HG02610 (cell line): ENCODE measurements around the gene NAALADL1.
A peak's percentile ranks its signal among the peaks of the same experiment; 100 is the strongest.

Experiments used
- ATAC-seq: cut with Tn5 transposase; IDR thresholded peaks from one replicate; pipeline ENCODE4 v1.9.1; 2021; ENCODE audit warnings: mild to moderate bottlenecking, moderate library complexity; ENCODE audit not compliant: unreplicated experiment

Gene NAALADL1

GRCh38 chr11:65083134-65083833 is 24.9 kb upstream of the NAALADL1 start:
- peak; percentile 9 for ATAC-seq

GRCh38 chr11:65078786-65079342 is 20.5 kb upstream of the NAALADL1 start:
- no peak for ATAC-seq

- ATAC-seq, result no peak
Measured at GRCh38 chr11:65078151-65078550, 19.8 kb upstream of the NAALADL1 start.

GRCh38 chr11:65077451-65077850 is 19.1 kb upstream of the NAALADL1 start:
- no peak for ATAC-seq

- no peak for ATAC-seq
Measured at GRCh38 chr11:65072631-65072966, 14.2 kb upstream of the NAALADL1 start.

GRCh38 chr11:65071907-65072630 is 13.7 kb upstream of the NAALADL1 start:
- no peak for ATAC-seq

GRCh38 chr11:65069217-65069616 is 10.9 kb upstream of the NAALADL1 start:
- no peak for ATAC-seq

GRCh38 chr11:65067446-65067845 is 9.1 kb upstream of the NAALADL1 start:
- ATAC-seq, result no peak

- no peak for ATAC-seq
Measured at GRCh38 chr11:65066805-65067291, 8.5 kb upstream of the NAALADL1 start.

- no peak for ATAC-seq
Measured at GRCh38 chr11:65066315-65066714, 8.0 kb upstream of the NAALADL1 start.

- ATAC-seq, result no peak
Measured at GRCh38 chr11:65065851-65066250, 7.5 kb upstream of the NAALADL1 start.

GRCh38 chr11:65064847-65065240 is 6.5 kb upstream of the NAALADL1 start:
- no peak for ATAC-seq

GRCh38 chr11:65063532-65063931 is 5.2 kb upstream of the NAALADL1 start:
- no peak for ATAC-seq

GRCh38 chr11:65060913-65061408 is 2.6 kb upstream of the NAALADL1 start:
- no peak for ATAC-seq

- ATAC-seq, result no peak
Measured at GRCh38 chr11:65059959-65060824, 1.8 kb upstream of the NAALADL1 start.

- ATAC-seq, result no peak
Measured at GRCh38 chr11:65059523-65059922, 1.2 kb upstream of the NAALADL1 start.

GRCh38 chr11:65058012-65058411 is 341 bp downstream of the NAALADL1 start:
- no peak for ATAC-seq

- no peak for ATAC-seq
Measured at GRCh38 chr11:65057526-65057925, 827 bp downstream of the NAALADL1 start.

GRCh38 chr11:65056999-65057398 is 1.4 kb downstream of the NAALADL1 start:
- no peak for ATAC-seq

- ATAC-seq, result no peak
Measured at GRCh38 chr11:65055538-65055937, 2.8 kb downstream of the NAALADL1 start.
